ENCODE data around the gene GATA5.

DNA sequence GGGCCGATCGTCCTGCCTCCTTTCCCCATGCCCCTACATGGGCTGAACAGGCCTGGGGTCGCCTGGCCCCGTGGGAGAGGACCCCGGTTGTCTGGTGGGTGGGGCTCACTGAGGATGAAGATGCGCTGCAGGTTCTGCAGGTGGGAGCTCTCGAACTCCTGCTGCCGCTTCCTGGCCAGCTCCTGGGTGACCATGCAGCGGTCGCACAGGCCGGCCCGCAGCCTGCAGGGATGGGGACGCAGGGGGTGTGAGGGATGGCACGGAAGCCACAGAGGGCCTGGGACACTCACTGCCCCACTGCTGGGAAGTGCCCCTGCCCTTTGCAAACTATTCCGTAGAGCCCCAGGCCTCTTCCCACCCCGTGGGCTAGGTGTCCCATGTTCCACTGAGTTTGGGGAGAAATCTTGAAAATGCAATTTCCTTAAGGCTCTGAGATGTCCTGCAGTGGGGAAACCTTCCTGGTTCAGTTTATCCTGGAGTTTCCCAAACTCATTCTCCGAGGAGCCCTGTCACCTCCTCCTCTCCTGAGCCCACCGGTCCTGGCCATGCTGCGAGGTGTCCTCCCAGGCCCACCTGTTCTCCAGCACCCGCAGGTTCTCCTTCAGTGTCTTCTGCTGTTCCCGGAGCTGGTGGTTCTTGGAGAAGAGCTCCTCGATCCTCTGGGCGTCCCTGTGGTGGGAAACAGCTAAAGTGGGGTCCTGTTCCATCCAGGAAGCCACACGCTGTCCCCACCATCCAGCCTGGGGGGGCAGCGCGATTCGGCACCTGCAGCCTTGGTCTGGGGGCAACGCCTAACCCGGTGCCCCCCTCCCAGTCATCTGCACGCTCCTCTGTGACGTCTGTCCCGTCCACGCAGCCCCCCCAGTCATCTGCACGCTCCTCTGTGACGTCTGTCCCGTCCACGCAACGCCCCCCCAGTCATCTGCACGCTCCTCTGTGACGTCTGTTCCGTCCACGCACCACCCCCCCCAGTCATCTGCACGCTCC lies 58.9 kb downstream of the GATA5 start:
- TF ChIP-seq FOXJ3 (CRISPR knock-in tag; IDR thresholded peaks at IDR 0.05; ENCODE audit: borderline replicate concordance) = no peak
- TF ChIP-seq JUN (CRISPR knock-in tag; IDR thresholded peaks at IDR 0.05) = no peak
- no peak for TF ChIP-seq CTCF (IDR thresholded peaks at IDR 0.05)
- TF ChIP-seq NFYB (CRISPR knock-in tag; conservative IDR thresholded peaks at IDR 0.05; ENCODE audit: low read depth) = no peak
- TF ChIP-seq, protein P1, sequence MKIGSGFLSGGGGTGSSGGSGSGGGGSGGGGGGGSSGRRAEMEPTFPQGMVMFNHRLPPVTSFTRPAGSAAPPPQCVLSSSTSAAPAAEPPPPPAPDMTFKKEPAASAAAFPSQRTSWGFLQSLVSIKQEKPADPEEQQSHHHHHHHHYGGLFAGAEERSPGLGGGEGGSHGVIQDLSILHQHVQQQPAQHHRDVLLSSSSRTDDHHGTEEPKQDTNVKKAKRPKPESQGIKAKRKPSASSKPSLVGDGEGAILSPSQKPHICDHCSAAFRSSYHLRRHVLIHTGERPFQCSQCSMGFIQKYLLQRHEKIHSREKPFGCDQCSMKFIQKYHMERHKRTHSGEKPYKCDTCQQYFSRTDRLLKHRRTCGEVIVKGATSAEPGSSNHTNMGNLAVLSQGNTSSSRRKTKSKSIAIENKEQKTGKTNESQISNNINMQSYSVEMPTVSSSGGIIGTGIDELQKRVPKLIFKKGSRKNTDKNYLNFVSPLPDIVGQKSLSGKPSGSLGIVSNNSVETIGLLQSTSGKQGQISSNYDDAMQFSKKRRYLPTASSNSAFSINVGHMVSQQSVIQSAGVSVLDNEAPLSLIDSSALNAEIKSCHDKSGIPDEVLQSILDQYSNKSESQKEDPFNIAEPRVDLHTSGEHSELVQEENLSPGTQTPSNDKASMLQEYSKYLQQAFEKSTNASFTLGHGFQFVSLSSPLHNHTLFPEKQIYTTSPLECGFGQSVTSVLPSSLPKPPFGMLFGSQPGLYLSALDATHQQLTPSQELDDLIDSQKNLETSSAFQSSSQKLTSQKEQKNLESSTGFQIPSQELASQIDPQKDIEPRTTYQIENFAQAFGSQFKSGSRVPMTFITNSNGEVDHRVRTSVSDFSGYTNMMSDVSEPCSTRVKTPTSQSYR (CRISPR knock-in tag; IDR thresholded peaks at IDR 0.05) = no peak
- TF ChIP-seq MAX (CRISPR knock-in tag; IDR thresholded peaks at IDR 0.05) = no peak
- TF ChIP-seq OVOL2 (CRISPR knock-in tag; IDR thresholded peaks at IDR 0.05; ENCODE audit: borderline replicate concordance) = no peak
- TF ChIP-seq, protein P2, sequence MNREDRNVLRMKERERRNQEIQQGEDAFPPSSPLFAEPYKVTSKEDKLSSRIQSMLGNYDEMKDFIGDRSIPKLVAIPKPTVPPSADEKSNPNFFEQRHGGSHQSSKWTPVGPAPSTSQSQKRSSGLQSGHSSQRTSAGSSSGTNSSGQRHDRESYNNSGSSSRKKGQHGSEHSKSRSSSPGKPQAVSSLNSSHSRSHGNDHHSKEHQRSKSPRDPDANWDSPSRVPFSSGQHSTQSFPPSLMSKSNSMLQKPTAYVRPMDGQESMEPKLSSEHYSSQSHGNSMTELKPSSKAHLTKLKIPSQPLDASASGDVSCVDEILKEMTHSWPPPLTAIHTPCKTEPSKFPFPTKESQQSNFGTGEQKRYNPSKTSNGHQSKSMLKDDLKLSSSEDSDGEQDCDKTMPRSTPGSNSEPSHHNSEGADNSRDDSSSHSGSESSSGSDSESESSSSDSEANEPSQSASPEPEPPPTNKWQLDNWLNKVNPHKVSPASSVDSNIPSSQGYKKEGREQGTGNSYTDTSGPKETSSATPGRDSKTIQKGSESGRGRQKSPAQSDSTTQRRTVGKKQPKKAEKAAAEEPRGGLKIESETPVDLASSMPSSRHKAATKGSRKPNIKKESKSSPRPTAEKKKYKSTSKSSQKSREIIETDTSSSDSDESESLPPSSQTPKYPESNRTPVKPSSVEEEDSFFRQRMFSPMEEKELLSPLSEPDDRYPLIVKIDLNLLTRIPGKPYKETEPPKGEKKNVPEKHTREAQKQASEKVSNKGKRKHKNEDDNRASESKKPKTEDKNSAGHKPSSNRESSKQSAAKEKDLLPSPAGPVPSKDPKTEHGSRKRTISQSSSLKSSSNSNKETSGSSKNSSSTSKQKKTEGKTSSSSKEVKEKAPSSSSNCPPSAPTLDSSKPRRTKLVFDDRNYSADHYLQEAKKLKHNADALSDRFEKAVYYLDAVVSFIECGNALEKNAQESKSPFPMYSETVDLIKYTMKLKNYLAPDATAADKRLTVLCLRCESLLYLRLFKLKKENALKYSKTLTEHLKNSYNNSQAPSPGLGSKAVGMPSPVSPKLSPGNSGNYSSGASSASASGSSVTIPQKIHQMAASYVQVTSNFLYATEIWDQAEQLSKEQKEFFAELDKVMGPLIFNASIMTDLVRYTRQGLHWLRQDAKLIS (CRISPR knock-in tag; IDR thresholded peaks at IDR 0.05; ENCODE audit: borderline replicate concordance) = no peak
- no peak for TF ChIP-seq SP1 (CRISPR knock-in tag; conservative IDR thresholded peaks at IDR 0.05)

Measured in WTC11 (cell line).